G401 (cell line): ENCODE measurements around the gene RASL10A. TPM values are rescaled to one million over a fixed set of nuclear protein-coding genes. Genes with fewer than 3 reads are reported as not detected.

ENCODE experiments used
- DNase-seq: peaks from one replicate; pipeline ENCODE4 v3.0.0-alpha.2; 2015; ENCODE audit warnings: low spot score
- in situ Hi-C: cut with HindIII; loops from 2 replicates; pipeline ENCODE4 v1.10.0; 2016; ENCODE audit warnings: low sequenced_read_pairs, mixed read lengths
- total RNA-seq: library from RNA; depleted of rRNA; stranded (reverse); fragments of >200 nt; shearing (Covaris generic); gene quantifications from 2 replicates; pipeline ENCODE4 v1.2.3, GENCODE V29; 2014

RASL10A gene
- total RNA-seq, 1 experiment from 2014 or later = 3.0 TPM

- in situ Hi-C loops = no loop called here
- no peak for DNase-seq
These were observed 11.7 kb upstream of the RASL10A start for GRCh38 chr22:29327089-29327764.

GRCh38 chr22:29326481-29326880, 11.0 kb upstream of the RASL10A start:
- no peak for DNase-seq
- in situ Hi-C loops = no loop called here

- DNase-seq = no peak
- in situ Hi-C loops = no loop called here
These were observed 10.4 kb upstream of the RASL10A start for GRCh38 chr22:29325785-29326315.

- no peak for DNase-seq
- in situ Hi-C loops = no loop called here
These were observed 9.9 kb upstream of the RASL10A start for GRCh38 chr22:29325356-29325755.

- no peak for DNase-seq
- in situ Hi-C loops = no loop called here
These were observed 8.1 kb upstream of the RASL10A start for GRCh38 chr22:29323641-29324040.

GRCh38 chr22:29320546-29320945, 5.0 kb upstream of the RASL10A start:
- DNase-seq = no peak
- in situ Hi-C loops = no loop called here

GRCh38 chr22:29319072-29319471, 3.6 kb upstream of the RASL10A start:
- in situ Hi-C loops = no loop called here
- no peak for DNase-seq

- no peak for DNase-seq
- in situ Hi-C loops = no loop called here
These were observed 2.4 kb upstream of the RASL10A start for GRCh38 chr22:29317827-29318454.

- in situ Hi-C loops = no loop called here
- no peak for DNase-seq
These were observed 788 bp upstream of the RASL10A start for GRCh38 chr22:29316141-29316828.

- DNase-seq = no peak
- in situ Hi-C loops = no loop called here
These were observed 786 bp downstream of the RASL10A start for GRCh38 chr22:29314537-29315285.

- no peak for DNase-seq
- in situ Hi-C loops = no loop called here
These were observed 1.7 kb downstream of the RASL10A start for GRCh38 chr22:29313576-29314466.

GRCh38 chr22:29313126-29313575, 2.3 kb downstream of the RASL10A start:
- in situ Hi-C loops = no loop called here
- no peak for DNase-seq

- no peak for DNase-seq
- in situ Hi-C loops = no loop called here
These were observed 3.0 kb downstream of the RASL10A start for GRCh38 chr22:29312218-29313125.

GRCh38 chr22:29311464-29312217, 3.9 kb downstream of the RASL10A start:
- in situ Hi-C loops = no loop called here
- no peak for DNase-seq

GRCh38 chr22:29310863-29311339, 4.6 kb downstream of the RASL10A start:
- in situ Hi-C loops = no loop called here
- DNase-seq = peak; percentile 57

- no peak for DNase-seq
- in situ Hi-C loops = no loop called here
These were observed 5.2 kb downstream of the RASL10A start for GRCh38 chr22:29310065-29310862.
